ENCODE measurements around the gene NRL. TPM values are rescaled to one million over a fixed set of nuclear protein-coding genes. Genes with fewer than 3 reads are reported as not detected.
A peak's percentile ranks its signal among the peaks of the same experiment; 100 is the strongest.

NRL gene
- total and polyA plus RNA-seq, 4 experiments from 2014 or later, result 1.4 to 4.5 (median 2.2) TPM

DNA sequence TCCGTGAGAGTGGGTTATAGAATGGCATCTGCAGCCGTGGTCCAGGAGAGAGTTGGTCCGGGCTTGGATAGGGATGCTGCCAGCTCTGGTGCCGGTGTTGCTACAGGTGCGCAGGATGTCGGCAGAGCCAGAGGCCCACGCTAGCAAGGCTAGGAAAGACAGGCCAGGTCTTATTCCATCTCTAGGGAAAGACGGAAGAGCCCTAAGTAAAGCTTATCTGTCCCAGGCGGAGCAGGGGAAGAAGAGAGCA is 20.8 kb upstream of the NRL start:
- CTCF ChIA-PET (ENCODE audit: partially characterized antibody), result interaction anchor here (0.7 to 6.4 kb wide), 12 partner anchors 11 to 198 kb away, joined by 3 to 53 read pairs (median 4); partner anchors contain the start of genes CIDEB, DCAF11, IRF9 and NRL
- Histone ChIP-seq H3K9me3 (ENCODE audit: control insufficient read depth in 1 of 2, low read length in 2 of 2) (no peaks in the 10 kb centered on the region), H3K4me1 (ENCODE audit: insufficient read depth, low read length) (peaks cover 59% of the 10 kb centered on the region), H3K4me3 (ENCODE audit: low read length in 2 of 2) (peak overlapping the region; percentile 11 to 87), H3K27ac (ENCODE audit: low read depth, low read length) (peak overlapping the region; percentile 84), H3K36me3 (ENCODE audit: insufficient read depth, low read length) (peaks cover 22% of the 10 kb centered on the region), H3K27me3 (ENCODE audit: insufficient read depth, low read length) (no peaks in the 10 kb centered on the region)
- POLR2A ChIA-PET (ENCODE audit: partially characterized antibody), result interaction anchor here (0.7 to 16.1 kb wide), 26 partner anchors 9 to 815 kb away, joined by 3 to 347 read pairs (median 11); partner anchors contain the start of genes CARMIL3, CBLN3, CHMP4A and DCAF11
- Mint-ChIP-seq H3K36me3 (peaks cover 23 to 32% of the 10 kb centered on the region in 2 donors), H3K4me3 (peak overlapping the region; percentile 87 to 94 (median 91)), H3K9me3 (peaks cover 0 to 4% (median 0%) of the 10 kb centered on the region in 8 donors), H3K27me3 (no peaks in the 10 kb centered on the region), H3K27ac (peak overlapping the region; percentile 86 to 96 (median 94)), H3K4me1 (peaks cover 37 to 70% (median 54%) of the 10 kb centered on the region in 4 donors)
- intact Hi-C loops (cut with micrococcal nuclease), result no loop called here
- no peak for DNase-seq

DNA sequence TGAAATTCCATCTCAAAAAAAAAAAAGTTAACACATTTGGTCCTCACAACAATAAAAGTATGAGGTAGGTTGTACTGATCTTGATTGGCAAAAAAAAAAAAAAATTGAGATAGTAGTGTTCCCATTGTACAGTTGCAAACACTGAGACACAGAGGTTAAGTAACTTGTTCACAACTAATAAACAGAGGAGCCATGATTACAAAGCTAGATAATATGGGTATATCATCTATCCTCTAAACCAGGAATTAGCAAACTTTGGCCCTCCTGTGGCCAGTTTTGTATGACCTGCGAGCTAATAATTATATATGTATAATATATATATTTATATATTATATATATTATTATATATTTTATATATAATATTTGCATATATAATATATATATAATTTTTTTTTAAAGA is 19.0 kb upstream of the NRL start:
- Histone ChIP-seq H3K9me3 (ENCODE audit: control insufficient read depth in 1 of 2, low read length in 2 of 2) (no peaks in the 10 kb centered on the region), H3K36me3 (ENCODE audit: insufficient read depth, low read length) (peaks cover 16% of the 10 kb centered on the region), H3K27ac (ENCODE audit: low read depth, low read length) (no peak overlapping the region), H3K27me3 (ENCODE audit: insufficient read depth, low read length) (no peaks in the 10 kb centered on the region), H3K4me3 (ENCODE audit: low read length in 2 of 2) (no peak overlapping the region), H3K4me1 (ENCODE audit: insufficient read depth, low read length) (peaks cover 47% of the 10 kb centered on the region)
- POLR2A ChIA-PET (ENCODE audit: partially characterized antibody), result interaction anchor here (0.7 to 16.1 kb wide), 5 partner anchors 13 to 61 kb away, joined by 3 to 347 read pairs (median 8); partner anchors contain the start of genes DCAF11, IPO4, NRL and PSME2
- CTCF ChIA-PET (ENCODE audit: partially characterized antibody), result interaction anchor here (0.7 to 6.4 kb wide), 5 partner anchors 18 to 27 kb away, joined by 4 to 53 read pairs (median 5); partner anchors contain the start of genes DCAF11, IRF9 and NRL
- Mint-ChIP-seq H3K4me3 (peak overlapping the region in 2 of 8 donors; percentile 8 to 46), H3K36me3 (peaks cover 11 to 22% of the 10 kb centered on the region in 2 donors), H3K27ac (no peak overlapping the region), H3K9me3 (peaks cover 0 to 4% (median 0%) of the 10 kb centered on the region in 8 donors), H3K4me1 (peaks cover 29 to 56% (median 41%) of the 10 kb centered on the region in 4 donors), H3K27me3 (no peaks in the 10 kb centered on the region)
- intact Hi-C loops (cut with micrococcal nuclease), result no loop called here
- no peak for DNase-seq

DNA sequence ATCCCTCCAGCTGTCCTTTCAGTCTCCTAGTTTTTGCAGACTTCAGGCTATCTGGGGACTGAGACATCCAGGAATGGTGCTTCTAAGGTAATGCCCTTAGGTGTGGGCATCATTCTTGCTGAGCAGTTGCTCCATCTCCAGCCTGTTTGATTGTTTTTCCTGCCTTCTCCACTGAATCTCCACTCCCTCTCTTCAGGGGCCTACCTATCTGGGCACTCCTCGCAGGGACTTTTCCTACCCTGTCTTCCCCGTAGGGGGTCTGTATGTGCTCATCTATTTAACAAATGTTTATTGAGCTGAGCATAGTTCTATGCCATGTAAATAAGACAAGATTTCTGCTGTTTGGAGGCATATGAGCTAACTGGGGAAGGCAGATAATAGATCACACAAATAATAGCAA is 18.2 kb upstream of the NRL start:
- Mint-ChIP-seq H3K4me1 (peaks cover 26 to 48% (median 35%) of the 10 kb centered on the region in 4 donors), H3K36me3 (peaks cover 7 to 14% of the 10 kb centered on the region in 2 donors), H3K27ac (peak overlapping the region; percentile 85 to 96 (median 90)), H3K4me3 (peak overlapping the region in 4 of 8 donors; percentile 60 to 87 (median 63)), H3K27me3 (no peaks in the 10 kb centered on the region), H3K9me3 (peaks cover 0 to 2% (median 0%) of the 10 kb centered on the region in 8 donors)
- H3K36me3 ChIP-seq (ENCODE audit: insufficient read depth, low read length), result peaks cover 10% of the 10 kb centered on the region
- no peak overlapping the region for H3K4me3 ChIP-seq (ENCODE audit: low read length in 2 of 2)
- no peaks in the 10 kb centered on the region for H3K9me3 ChIP-seq (ENCODE audit: control insufficient read depth in 1 of 2, low read length in 2 of 2)
- POLR2A ChIA-PET (ENCODE audit: partially characterized antibody), result interaction anchor here (1.0 to 16.1 kb wide), 7 partner anchors 8 to 81 kb away, joined by 4 to 347 read pairs (median 7); partner anchors contain the start of genes CARMIL3, DCAF11, EMC9 and IPO4
- CTCF ChIA-PET (ENCODE audit: partially characterized antibody), result interaction anchor here (1.2 to 6.4 kb wide), 5 partner anchors 17 to 43 kb away, joined by 4 to 53 read pairs (median 5); partner anchors contain the start of genes DCAF11, IRF9 and NRL
- no peak for DNase-seq
- H3K4me1 ChIP-seq (ENCODE audit: insufficient read depth, low read length), result peaks cover 40% of the 10 kb centered on the region
- intact Hi-C loops (cut with micrococcal nuclease), result no loop called here
- H3K27me3 ChIP-seq (ENCODE audit: insufficient read depth, low read length), result no peaks in the 10 kb centered on the region
- peak overlapping the region; percentile 41 for H3K27ac ChIP-seq (ENCODE audit: low read depth, low read length)

DNA sequence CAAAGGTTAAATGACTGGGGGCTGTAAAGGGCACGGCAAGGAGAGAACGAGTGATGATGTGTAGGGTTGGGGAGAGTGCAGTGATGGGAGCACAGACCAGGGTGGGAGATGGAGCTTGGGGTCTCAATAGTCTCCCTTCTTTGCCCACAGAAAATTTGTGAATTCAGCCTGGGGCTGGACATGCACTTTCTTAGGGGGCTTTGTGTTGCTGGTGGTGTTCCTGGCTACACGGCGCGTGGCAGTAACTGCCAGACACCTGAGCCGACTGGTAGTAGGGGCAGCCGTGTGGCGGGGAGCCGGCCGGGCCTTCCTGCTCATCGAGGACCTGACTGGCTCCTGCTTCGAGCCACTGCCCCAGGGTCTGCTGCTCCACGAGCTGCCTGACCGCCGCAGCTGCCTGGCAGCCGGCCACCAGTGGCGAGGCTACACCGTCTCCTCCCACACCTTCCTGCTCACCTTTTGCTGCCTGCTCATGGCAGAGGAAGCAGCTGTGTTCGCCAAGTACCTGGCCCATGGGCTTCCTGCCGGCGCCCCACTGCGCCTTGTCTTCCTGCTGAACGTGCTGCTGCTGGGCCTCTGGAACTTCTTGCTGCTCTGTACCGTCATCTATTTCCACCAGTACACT is 17.4 kb upstream of the NRL start:
- no peak overlapping the region for H3K4me3 ChIP-seq (ENCODE audit: low read length in 2 of 2)
- DNase-seq, result peak in 4 of 5 donors; percentile 32 to 57 (median 34)
- no peaks in the 10 kb centered on the region for H3K27me3 Mint-ChIP-seq
- H3K36me3 ChIP-seq (ENCODE audit: insufficient read depth, low read length), result peaks cover 2% of the 10 kb centered on the region
- H3K9me3 Mint-ChIP-seq, result peaks cover 0 to 2% (median 0%) of the 10 kb centered on the region in 8 donors
- no peaks in the 10 kb centered on the region for H3K9me3 ChIP-seq (ENCODE audit: control insufficient read depth in 1 of 2, low read length in 2 of 2)
- CTCF ChIA-PET (ENCODE audit: partially characterized antibody), result interaction anchor here (1.2 to 2.6 kb wide), 5 partner anchors 16 to 74 kb away, joined by 4 to 15 read pairs (median 4); partner anchors contain the start of genes DCAF11, IRF9 and NRL
- peak overlapping the region; percentile 41 for H3K27ac ChIP-seq (ENCODE audit: low read depth, low read length)
- no peaks in the 10 kb centered on the region for H3K27me3 ChIP-seq (ENCODE audit: insufficient read depth, low read length)
- H3K4me1 Mint-ChIP-seq, result peaks cover 25 to 41% (median 32%) of the 10 kb centered on the region in 4 donors
- H3K4me1 ChIP-seq (ENCODE audit: insufficient read depth, low read length), result peaks cover 32% of the 10 kb centered on the region
- POLR2A ChIA-PET (ENCODE audit: partially characterized antibody), result interaction anchor here (0.6 to 16.1 kb wide), 9 partner anchors 9 to 321 kb away, joined by 3 to 347 read pairs (median 5); partner anchors contain the start of genes CARMIL3, DCAF11, EMC9 and IPO4
- H3K27ac Mint-ChIP-seq, result peak overlapping the region; percentile 85 to 96 (median 90)
- intact Hi-C loops (cut with micrococcal nuclease), result no loop called here
- H3K4me3 Mint-ChIP-seq, result peak overlapping the region; percentile 47 to 87 (median 60)
- H3K36me3 Mint-ChIP-seq, result peaks cover 2 to 9% of the 10 kb centered on the region in 2 donors

DNA sequence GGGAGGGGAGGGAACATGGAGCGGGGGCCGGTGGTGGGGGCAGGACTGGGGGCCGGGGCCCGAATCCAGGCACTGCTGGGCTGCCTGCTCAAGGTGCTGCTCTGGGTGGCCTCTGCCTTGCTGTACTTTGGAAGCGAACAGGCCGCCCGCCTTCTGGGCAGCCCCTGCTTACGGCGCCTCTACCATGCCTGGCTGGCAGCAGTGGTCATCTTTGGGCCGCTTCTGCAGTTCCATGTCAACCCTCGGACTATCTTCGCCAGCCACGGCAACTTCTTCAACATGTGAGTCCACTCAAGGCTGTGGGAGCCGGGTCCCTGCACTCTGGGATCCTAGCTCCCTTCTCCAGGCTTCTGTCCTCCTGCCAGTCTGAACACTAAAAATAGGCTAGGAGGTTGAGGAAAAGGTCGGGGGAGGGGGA is 16.8 kb upstream of the NRL start:
- Histone ChIP-seq H3K27me3 (ENCODE audit: insufficient read depth, low read length) (no peaks in the 10 kb centered on the region), H3K36me3 (ENCODE audit: insufficient read depth, low read length) (no peaks in the 10 kb centered on the region), H3K4me3 (ENCODE audit: low read length in 2 of 2) (no peak overlapping the region), H3K27ac (ENCODE audit: low read depth, low read length) (no peak overlapping the region), H3K4me1 (ENCODE audit: insufficient read depth, low read length) (peaks cover 25% of the 10 kb centered on the region), H3K9me3 (ENCODE audit: control insufficient read depth in 1 of 2, low read length in 2 of 2) (no peaks in the 10 kb centered on the region)
- Mint-ChIP-seq H3K4me1 (peaks cover 20 to 35% (median 26%) of the 10 kb centered on the region in 4 donors), H3K27me3 (no peaks in the 10 kb centered on the region), H3K27ac (peak overlapping the region; percentile 84 to 96 (median 87)), H3K36me3 (peaks cover 0 to 3% of the 10 kb centered on the region in 2 donors), H3K4me3 (peak overlapping the region in 3 of 8 donors; percentile 35 to 57 (median 51)), H3K9me3 (peaks cover 0 to 2% (median 0%) of the 10 kb centered on the region in 8 donors)
- no peak for DNase-seq
- intact Hi-C loops (cut with micrococcal nuclease), result no loop called here
- POLR2A ChIA-PET (ENCODE audit: partially characterized antibody), result interaction anchor here (0.6 to 16.1 kb wide), 6 partner anchors 10 to 322 kb away, joined by 3 to 347 read pairs (median 4); partner anchors contain the start of genes CARMIL3, DCAF11, EMC9 and IRF9
- CTCF ChIA-PET (ENCODE audit: partially characterized antibody), result interaction anchor here (1.2 to 2.6 kb wide), 3 partner anchors 16 to 74 kb away, joined by 4 to 15 read pairs (median 5); partner anchors contain the start of genes DCAF11 and NRL

DNA sequence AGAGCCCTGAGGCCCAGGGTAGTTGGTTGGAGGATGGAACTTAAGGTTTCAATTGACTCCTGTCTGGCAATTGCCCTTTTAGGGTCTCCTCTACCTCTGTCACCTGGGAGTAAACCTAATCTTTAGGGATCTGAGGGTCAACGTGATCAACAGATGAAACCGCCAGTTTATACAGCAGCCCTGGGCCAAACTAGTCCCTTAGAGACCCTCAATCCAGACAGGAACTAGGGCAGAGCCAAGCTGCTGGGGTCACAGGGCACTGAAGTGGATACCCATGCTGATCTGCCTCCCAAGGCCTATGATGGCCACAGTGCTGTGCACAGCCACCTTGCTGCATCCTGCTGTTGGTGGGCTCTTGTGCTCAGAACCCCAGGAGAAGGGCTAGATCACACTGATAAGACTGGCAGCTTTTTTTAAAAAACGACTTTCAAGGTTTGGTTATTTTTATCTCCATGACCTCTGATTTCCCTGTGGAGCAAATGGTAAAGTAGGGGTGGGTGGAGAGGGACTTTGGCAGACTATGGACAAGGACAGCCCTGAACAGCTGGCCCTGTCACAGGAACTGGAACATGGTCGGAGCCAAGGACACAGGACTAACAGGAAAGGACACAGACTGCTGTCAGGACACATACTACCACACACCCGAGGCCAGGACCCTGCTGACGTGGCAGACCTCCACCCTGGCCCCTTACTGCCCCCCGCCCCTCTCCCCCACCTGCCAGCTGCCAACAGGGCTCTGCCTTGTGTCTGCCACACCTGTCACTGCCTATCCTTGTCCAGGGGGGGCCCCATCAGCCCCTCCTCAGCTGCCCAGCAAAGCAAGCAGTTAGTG is 16.2 kb upstream of the NRL start:
- no peaks in the 10 kb centered on the region for H3K27me3 Mint-ChIP-seq
- H3K27ac ChIP-seq (ENCODE audit: low read depth, low read length), result no peak overlapping the region
- no peaks in the 10 kb centered on the region for H3K36me3 ChIP-seq (ENCODE audit: insufficient read depth, low read length)
- POLR2A ChIA-PET (ENCODE audit: partially characterized antibody), result interaction anchor here (1.1 to 16.1 kb wide), 4 partner anchors 10 to 31 kb away, joined by 3 to 347 read pairs (median 13); partner anchors contain the start of genes DCAF11, EMC9, IRF9 and NRL
- H3K4me1 ChIP-seq (ENCODE audit: insufficient read depth, low read length), result peaks cover 24% of the 10 kb centered on the region
- DNase-seq, result no peak
- intact Hi-C loops (cut with micrococcal nuclease), result no loop called here
- no peaks in the 10 kb centered on the region for H3K9me3 ChIP-seq (ENCODE audit: control insufficient read depth in 1 of 2, low read length in 2 of 2)
- peak overlapping the region in 2 of 8 donors; percentile 10 to 48 for H3K4me3 Mint-ChIP-seq
- peaks cover 0 to 2% (median 0%) of the 10 kb centered on the region in 8 donors for H3K9me3 Mint-ChIP-seq
- no peak overlapping the region for H3K4me3 ChIP-seq (ENCODE audit: low read length in 2 of 2)
- CTCF ChIA-PET (ENCODE audit: partially characterized antibody), result interaction anchor here (1.2 to 2.1 kb wide), 2 partner anchors 22 to 73 kb away, joined by 4 to 5 read pairs; no protein-coding TSS in a partner anchor
- no peaks in the 10 kb centered on the region for H3K27me3 ChIP-seq (ENCODE audit: insufficient read depth, low read length)
- peaks cover 0 to 2% of the 10 kb centered on the region in 2 donors for H3K36me3 Mint-ChIP-seq
- H3K4me1 Mint-ChIP-seq, result peaks cover 20 to 34% (median 25%) of the 10 kb centered on the region in 4 donors
- H3K27ac Mint-ChIP-seq, result peak overlapping the region in 6 of 7 donors; percentile 22 to 79 (median 64)

Data from CD4-positive, alpha-beta memory T cell (primary cell).